ENCODE data around the gene SKP1.

Gene SKP1

DNA sequence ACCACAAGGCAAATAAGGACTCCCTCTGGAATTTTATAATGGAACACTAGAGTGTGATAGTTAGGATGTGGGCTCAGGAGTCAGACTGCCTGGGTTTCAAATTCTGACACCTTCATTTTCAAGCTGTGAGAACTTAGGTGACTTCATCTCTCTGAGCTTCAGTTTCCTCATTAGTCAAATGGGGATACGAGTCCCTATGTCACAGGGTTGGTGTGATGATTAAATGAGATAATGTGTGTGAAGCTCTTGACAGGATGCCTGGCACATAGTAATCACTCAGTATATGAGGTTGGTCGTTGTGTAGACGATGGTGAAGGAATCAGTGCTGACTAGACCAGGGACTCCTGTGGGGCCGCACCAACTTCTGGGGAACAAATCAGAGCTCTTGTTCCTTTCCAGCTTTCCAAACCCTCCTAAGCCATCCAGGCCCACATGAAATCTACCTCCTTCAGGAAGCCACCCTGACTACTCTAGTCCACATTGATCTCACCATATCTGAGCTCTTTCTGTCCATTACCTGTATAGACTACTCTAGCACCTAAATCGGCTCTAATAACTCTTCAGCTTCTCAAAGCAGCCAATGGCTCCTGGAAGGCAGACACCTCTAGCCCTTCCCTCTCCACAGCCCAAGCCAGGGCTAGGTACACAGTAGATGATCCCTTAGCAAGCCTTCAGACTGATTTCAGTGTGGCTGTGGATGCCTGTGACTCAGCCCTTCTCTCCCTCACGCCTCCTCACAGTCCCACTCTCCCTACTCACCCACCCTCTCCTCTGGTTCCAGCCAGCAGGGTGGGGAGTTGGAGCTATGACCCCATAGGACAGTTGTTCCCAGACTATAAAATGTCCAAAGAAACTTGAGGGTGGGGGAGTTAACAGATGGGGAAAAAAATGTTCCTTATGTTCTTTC is 64.8 kb downstream of the SKP1 start:
- no peak for DNase-seq

- peak in 1 of 2 experiments; percentile 38 for DNase-seq
These were observed 66.4 kb downstream of the SKP1 start for GRCh38 chr5:134110382-134110781.

GRCh38 chr5:134107779-134108178 is 69.0 kb downstream of the SKP1 start:
- DNase-seq, result no peak

DNA sequence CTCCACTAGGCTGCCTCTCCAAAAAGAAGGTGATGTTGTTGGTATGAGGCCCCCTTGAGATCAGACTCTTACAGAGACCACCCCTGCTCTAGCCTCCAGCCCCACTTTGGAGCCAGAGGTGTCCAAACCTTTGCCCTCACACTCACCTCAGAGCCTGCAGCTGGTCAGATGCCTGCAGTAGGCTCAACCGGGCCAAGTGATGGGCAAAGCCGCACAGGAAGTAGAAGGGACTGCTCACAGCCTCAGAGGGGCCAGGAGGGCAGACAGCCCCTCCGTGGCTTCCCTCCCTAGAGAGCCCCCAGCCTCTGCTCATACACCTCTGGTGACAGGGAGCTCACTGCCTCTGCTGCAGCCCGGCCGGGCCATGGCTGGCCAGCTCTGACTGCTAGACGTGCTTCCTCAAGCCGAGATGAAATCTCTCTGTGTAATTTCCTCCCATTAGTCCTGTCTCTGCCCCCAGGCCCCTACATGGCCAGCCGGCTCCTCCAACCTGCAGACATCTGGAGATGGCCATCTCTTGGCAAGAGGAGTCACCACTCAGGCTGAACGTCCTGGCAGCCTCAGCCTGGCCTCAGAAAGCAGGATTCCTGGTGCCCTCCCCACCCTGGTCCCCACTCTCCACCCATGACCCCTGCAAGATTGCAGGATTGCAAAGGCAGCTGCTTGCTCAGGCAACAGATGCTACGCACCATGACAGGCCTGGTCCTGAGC is 69.6 kb downstream of the SKP1 start:
- no peak for DNase-seq

GRCh38 chr5:134103998-134104654 is 72.6 kb downstream of the SKP1 start:
- DNase-seq, result no peak

- DNase-seq, result no peak
These were observed 73.4 kb downstream of the SKP1 start for GRCh38 chr5:134103397-134103796.

DNA sequence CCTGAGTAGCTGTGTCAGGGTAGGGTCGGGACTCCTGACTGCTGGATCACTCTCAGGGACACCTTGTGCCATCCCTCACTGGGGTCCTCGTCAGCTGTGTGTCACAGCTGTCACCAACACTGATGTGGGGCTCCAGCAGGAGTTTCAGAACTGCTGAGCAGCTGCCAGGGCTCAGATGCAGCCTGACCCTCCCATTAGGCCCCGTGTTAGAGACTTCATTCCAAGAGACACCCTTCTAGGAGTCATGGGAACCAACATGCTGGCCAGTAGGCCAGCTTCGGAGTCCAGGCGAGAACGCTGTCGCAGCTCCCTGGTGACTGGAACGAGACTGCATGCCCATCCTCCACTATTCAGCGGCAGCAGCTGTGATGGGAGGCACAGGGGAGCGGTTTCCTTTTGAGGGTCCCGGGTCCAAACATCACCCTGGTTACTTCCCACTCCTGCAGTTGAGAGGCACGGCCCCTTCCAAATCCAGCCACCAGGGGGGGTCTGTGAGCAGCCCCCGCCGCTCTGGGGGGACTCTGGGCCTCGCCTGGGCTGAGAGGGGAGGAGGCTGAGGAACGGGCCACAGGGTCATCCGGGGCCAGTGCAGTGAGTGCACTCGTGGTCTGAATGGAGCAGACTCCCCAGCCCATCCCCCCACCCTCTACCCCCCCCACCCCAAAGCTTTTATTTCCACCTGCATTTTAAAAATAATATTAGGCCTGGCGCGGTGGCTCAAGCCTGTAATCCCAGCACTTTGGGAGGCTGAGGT is 74.9 kb downstream of the SKP1 start:
- DNase-seq, result peak in 1 of 2 experiments; percentile 37

- no peak for DNase-seq
These were observed 76.3 kb downstream of the SKP1 start for GRCh38 chr5:134100283-134101091.

GRCh38 chr5:134099939-134100282 is 76.8 kb downstream of the SKP1 start:
- no peak for DNase-seq

GRCh38 chr5:134099288-134099872 is 77.4 kb downstream of the SKP1 start:
- no peak for DNase-seq
